GM12872 (cell line): ENCODE results near the gene DNAAF5.

Experiments used
- CTCF ChIP-seq: IDR thresholded peaks from 3 replicates; pipeline ENCODE4 v1.5.1; 2011; ENCODE audit warnings: low read depth, mild to moderate bottlenecking, low read length, moderate library complexity; ENCODE audit not compliant: insufficient read depth

The DNAAF5 gene

GRCh38 chr7:748446-748845 lies 21.9 kb downstream of the DNAAF5 start:
- no peak for TF ChIP-seq CTCF

GRCh38 chr7:749140-749551 lies 22.6 kb downstream of the DNAAF5 start:
- no peak for TF ChIP-seq CTCF

GRCh38 chr7:750111-750905 lies 23.8 kb downstream of the DNAAF5 start:
- TF ChIP-seq CTCF: no peak

- no peak for TF ChIP-seq CTCF
These were observed 25.3 kb downstream of the DNAAF5 start for GRCh38 chr7:751826-752225.

GRCh38 chr7:753190-753589 lies 26.7 kb downstream of the DNAAF5 start:
- no peak for TF ChIP-seq CTCF

- no peak for TF ChIP-seq CTCF
These were observed 28.3 kb downstream of the DNAAF5 start for GRCh38 chr7:754531-755412.

- no peak for TF ChIP-seq CTCF
These were observed 28.9 kb downstream of the DNAAF5 start for GRCh38 chr7:755413-755805.
